Measurements from ENCODE around the gene GLIS2.

GRCh38 chr16:4283441-4283840 is 32.4 kb upstream of the GLIS2 start:
- TF ChIP-seq, protein P1, sequence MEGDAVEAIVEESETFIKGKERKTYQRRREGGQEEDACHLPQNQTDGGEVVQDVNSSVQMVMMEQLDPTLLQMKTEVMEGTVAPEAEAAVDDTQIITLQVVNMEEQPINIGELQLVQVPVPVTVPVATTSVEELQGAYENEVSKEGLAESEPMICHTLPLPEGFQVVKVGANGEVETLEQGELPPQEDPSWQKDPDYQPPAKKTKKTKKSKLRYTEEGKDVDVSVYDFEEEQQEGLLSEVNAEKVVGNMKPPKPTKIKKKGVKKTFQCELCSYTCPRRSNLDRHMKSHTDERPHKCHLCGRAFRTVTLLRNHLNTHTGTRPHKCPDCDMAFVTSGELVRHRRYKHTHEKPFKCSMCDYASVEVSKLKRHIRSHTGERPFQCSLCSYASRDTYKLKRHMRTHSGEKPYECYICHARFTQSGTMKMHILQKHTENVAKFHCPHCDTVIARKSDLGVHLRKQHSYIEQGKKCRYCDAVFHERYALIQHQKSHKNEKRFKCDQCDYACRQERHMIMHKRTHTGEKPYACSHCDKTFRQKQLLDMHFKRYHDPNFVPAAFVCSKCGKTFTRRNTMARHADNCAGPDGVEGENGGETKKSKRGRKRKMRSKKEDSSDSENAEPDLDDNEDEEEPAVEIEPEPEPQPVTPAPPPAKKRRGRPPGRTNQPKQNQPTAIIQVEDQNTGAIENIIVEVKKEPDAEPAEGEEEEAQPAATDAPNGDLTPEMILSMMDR (conservative IDR thresholded peaks at IDR 0.05; ENCODE audit: low read depth, low read length) = no peak
- TF ChIP-seq, protein P2, sequence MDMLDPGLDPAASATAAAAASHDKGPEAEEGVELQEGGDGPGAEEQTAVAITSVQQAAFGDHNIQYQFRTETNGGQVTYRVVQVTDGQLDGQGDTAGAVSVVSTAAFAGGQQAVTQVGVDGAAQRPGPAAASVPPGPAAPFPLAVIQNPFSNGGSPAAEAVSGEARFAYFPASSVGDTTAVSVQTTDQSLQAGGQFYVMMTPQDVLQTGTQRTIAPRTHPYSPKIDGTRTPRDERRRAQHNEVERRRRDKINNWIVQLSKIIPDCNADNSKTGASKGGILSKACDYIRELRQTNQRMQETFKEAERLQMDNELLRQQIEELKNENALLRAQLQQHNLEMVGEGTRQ (IDR thresholded peaks at IDR 0.05; ENCODE audit: low read depth, low read length) = no peak

Measured in IMR-90 (cell line).